Keratinocyte (primary cell): ENCODE data around the gene GPSM1. TPM values are rescaled to one million over a fixed set of nuclear protein-coding genes. Genes with fewer than 3 reads are reported as not detected.

ENCODE experiments used
- DNase-seq: peaks from one replicate; pipeline ENCODE4 v3.0.0-alpha.2; 2011; ENCODE audit warnings: low read depth, missing footprints, low spot score
- FAIRE-seq: peaks from 2 replicates; lab custom pipeline; 2011; peaks lifted over from hg19 to GRCh38; lab: Jason Lieb, UNC
- H2AFZ ChIP-seq: 2 replicates; pipeline ENCODE4 v1.6.0; 2012; ENCODE audit warnings: low read length, control low read depth, inconsistent platforms; ENCODE audit not compliant: control insufficient read depth
- H3K27ac ChIP-seq: 2 replicates; pipeline ENCODE4 v1.5.1; 2011; ENCODE audit warnings: low read length; ENCODE audit not compliant: control insufficient read depth, insufficient read depth
- H3K27me3 ChIP-seq: 3 replicates; pipeline ENCODE4 v1.6.0; 2011; ENCODE audit warnings: low read length; ENCODE audit not compliant: control insufficient read depth, insufficient read depth; ENCODE audit errors: extremely low read depth
- H3K36me3 ChIP-seq, 2 experiments: 2 replicates in 1 of 2; 3 replicates in 1 of 2; pipeline ENCODE4 v1.5.1; 2011; ENCODE audit warnings: low read length in 2 of 2, mild to moderate bottlenecking in 1 of 2; ENCODE audit not compliant: control insufficient read depth in 2 of 2, insufficient read depth in 2 of 2; ENCODE audit errors: extremely low read depth in 1 of 2
- H3K4me1 ChIP-seq: 3 replicates; pipeline ENCODE4 v1.5.1; 2011; ENCODE audit warnings: low read length; ENCODE audit not compliant: control insufficient read depth, insufficient read depth; ENCODE audit errors: extremely low read depth
- H3K4me2 ChIP-seq: 3 replicates; pipeline ENCODE4 v1.6.0; 2011; ENCODE audit warnings: low read depth, low read length; ENCODE audit not compliant: control insufficient read depth, insufficient read depth; ENCODE audit errors: extremely low read depth
- H3K4me3 ChIP-seq, 3 experiments: fragments of 200-600 bp in 1 of 3; sonication (generic) in 1 of 3; 2 replicates in 2 of 3; 3 replicates in 1 of 3; pipeline ENCODE4 v1.5.1; 2011 to 2016; ENCODE audit warnings: low read length in 3 of 3, mild to moderate bottlenecking in 3 of 3, control low read depth in 2 of 3, inconsistent platforms in 1 of 3, low read depth in 1 of 3, mixed read lengths in 1 of 3, mixed run types in 1 of 3, moderate library complexity in 1 of 3; ENCODE audit not compliant: control insufficient read depth in 2 of 3, insufficient read depth in 2 of 3; ENCODE audit errors: extremely low read depth in 1 of 3
- H3K79me2 ChIP-seq: 2 replicates; pipeline ENCODE4 v1.6.0; 2012; ENCODE audit warnings: low read length; ENCODE audit not compliant: control insufficient read depth, insufficient read depth
- H3K9ac ChIP-seq: 3 replicates; pipeline ENCODE4 v1.6.0; 2011; ENCODE audit warnings: low read length; ENCODE audit not compliant: control insufficient read depth, insufficient read depth; ENCODE audit errors: extremely low read depth
- H3K9me1 ChIP-seq: 3 replicates; pipeline ENCODE4 v1.6.0; 2011; ENCODE audit warnings: low read length; ENCODE audit not compliant: control insufficient read depth, insufficient read depth; ENCODE audit errors: extremely low read depth
- H3K9me3 ChIP-seq: 2 replicates; pipeline ENCODE4 v1.5.1; 2012; ENCODE audit warnings: low read depth, low read length; ENCODE audit not compliant: control insufficient read depth
- H4K20me1 ChIP-seq: 3 replicates; pipeline ENCODE4 v1.6.0; 2011; ENCODE audit warnings: low read length; ENCODE audit not compliant: control insufficient read depth, insufficient read depth; ENCODE audit errors: extremely low read depth
- EZH2 ChIP-seq: IDR thresholded peaks from one replicate; pipeline ENCODE4 v1.6.1; 2012; ENCODE audit warnings: inconsistent platforms, mild to moderate bottlenecking, low read length, moderate library complexity
- dilution Hi-C: fragments of 300-500 bp; cut with MboI; formaldehyde crosslinking; loops from one replicate; pipeline ENCODE4 v1.7.0; 2020; ENCODE audit warnings: low sequenced_read_pairs; ENCODE audit not compliant: extremely low pct_ligation_motif_present
- polyA plus RNA-seq, 5 experiments: library from polyadenylated mRNA; depleted of rRNA in 3 of 5; stranded (reverse) in 3 of 5; stranded (forward) in 1 of 5; unstranded in 1 of 5; fragments of >200 nt; gene quantifications; 1 replicate in 1 of 5; 2 replicates in 3 of 5; 3 replicates in 1 of 5; pipeline versions ENCODE4 v1.2.1 to v1.2.3, GENCODE V29; 2011 to 2012; ENCODE audit warnings: missing spikeins in 2 of 5, low read depth in 1 of 5, low replicate concordance in 1 of 5
- TF ChIP-seq, protein P1 (sequence below), 3 experiments: IDR thresholded peaks in 1 of 3; conservative IDR thresholded peaks in 1 of 3; optimal IDR thresholded peaks in 1 of 3; 2 replicates in 2 of 3; 3 replicates in 1 of 3; pipeline versions ENCODE3 to v1.5.1; 2011; ENCODE audit warnings: low read length in 3 of 3, mild to moderate bottlenecking in 3 of 3, moderate library complexity in 2 of 3, control low read depth in 1 of 3, inconsistent platforms in 1 of 3; ENCODE audit not compliant: insufficient read depth in 2 of 3; ENCODE audit errors: extremely low read depth in 1 of 3

Gene GPSM1
- polyA plus RNA-seq, 1 donor (not counting 4 experiments of a cell fraction or from before 2014, with no cell fraction given), result 2.5 TPM

- Histone ChIP-seq H3K27me3 (peaks cover 4% of the 10 kb centered on the region), H3K36me3 (no peaks in the 10 kb centered on the region), H3K27ac (no peak overlapping the region), H3K9me1 (no peaks in the 10 kb centered on the region), H3K79me2 (no peaks in the 10 kb centered on the region), H3K9ac (no peak overlapping the region), H3K4me2 (no peak overlapping the region), H3K9me3 (no peaks in the 10 kb centered on the region), H3K4me1 (peaks cover 23% of the 10 kb centered on the region), H2AFZ (no peak overlapping the region), H4K20me1 (no peaks in the 10 kb centered on the region), H3K4me3 (no peak overlapping the region)
- no peak for DNase-seq
- FAIRE-seq, result no peak
- TF ChIP-seq, protein P1, sequence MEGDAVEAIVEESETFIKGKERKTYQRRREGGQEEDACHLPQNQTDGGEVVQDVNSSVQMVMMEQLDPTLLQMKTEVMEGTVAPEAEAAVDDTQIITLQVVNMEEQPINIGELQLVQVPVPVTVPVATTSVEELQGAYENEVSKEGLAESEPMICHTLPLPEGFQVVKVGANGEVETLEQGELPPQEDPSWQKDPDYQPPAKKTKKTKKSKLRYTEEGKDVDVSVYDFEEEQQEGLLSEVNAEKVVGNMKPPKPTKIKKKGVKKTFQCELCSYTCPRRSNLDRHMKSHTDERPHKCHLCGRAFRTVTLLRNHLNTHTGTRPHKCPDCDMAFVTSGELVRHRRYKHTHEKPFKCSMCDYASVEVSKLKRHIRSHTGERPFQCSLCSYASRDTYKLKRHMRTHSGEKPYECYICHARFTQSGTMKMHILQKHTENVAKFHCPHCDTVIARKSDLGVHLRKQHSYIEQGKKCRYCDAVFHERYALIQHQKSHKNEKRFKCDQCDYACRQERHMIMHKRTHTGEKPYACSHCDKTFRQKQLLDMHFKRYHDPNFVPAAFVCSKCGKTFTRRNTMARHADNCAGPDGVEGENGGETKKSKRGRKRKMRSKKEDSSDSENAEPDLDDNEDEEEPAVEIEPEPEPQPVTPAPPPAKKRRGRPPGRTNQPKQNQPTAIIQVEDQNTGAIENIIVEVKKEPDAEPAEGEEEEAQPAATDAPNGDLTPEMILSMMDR (optimal IDR thresholded peaks at IDR 0.05 in 1 of 3, IDR thresholded peaks at IDR 0.05 in 1 of 3, conservative IDR thresholded peaks at IDR 0.05 in 1 of 3; ENCODE audit: extremely low read depth in 1 of 3, insufficient read depth in 2 of 3, low read length in 3 of 3), result no peak
- TF ChIP-seq EZH2, result no peak
- dilution Hi-C loops, result no loop called here
These were observed 16.5 kb downstream of the GPSM1 start for GRCh38 chr9:136343884-136344269.

DNA sequence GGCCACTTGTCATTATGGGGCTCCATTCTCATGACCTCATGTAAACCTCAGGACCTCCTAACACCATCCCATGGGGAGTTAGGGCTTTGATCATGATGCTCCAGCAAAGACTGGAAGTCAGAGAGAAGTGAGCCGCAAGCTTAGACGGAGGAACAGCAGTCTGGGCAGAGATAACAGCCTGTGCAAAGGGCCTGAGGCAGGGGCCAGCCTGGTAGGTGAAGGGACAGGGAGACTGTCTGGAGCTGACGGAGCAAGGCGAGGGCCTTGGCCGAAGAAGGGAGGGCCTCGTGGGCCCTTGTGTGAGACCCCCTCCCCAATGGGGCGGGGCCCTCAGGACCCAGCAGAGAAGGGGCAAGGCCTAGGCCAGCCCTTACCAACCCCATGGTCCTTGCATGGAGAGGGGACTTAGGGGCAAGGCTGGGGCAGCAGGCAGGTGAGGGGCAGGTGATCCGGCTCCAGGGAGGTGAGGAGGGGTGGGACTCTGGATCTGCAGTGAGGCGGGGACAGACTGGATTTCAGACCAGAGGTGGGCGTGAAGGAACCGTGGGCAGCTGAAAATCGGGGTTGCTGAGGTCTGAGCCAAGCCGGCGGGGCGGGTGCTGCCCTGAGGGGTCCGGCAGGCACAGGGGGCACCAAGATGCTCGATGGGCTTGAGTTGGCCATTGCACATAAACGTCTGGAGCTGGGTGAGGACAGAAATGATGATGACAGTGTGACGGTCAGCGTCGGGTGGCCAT is 17.4 kb downstream of the GPSM1 start:
- Histone ChIP-seq H4K20me1 (no peaks in the 10 kb centered on the region), H3K36me3 (no peaks in the 10 kb centered on the region), H3K79me2 (no peaks in the 10 kb centered on the region), H2AFZ (no peak overlapping the region), H3K4me3 (no peak overlapping the region), H3K4me1 (peaks cover 23% of the 10 kb centered on the region), H3K9me1 (no peaks in the 10 kb centered on the region), H3K27me3 (peaks cover 4% of the 10 kb centered on the region), H3K9me3 (no peaks in the 10 kb centered on the region), H3K27ac (no peak overlapping the region), H3K4me2 (no peak overlapping the region), H3K9ac (no peak overlapping the region)
- dilution Hi-C loops, result no loop called here
- DNase-seq, result no peak
- no peak for FAIRE-seq
- TF ChIP-seq, protein P1 (optimal IDR thresholded peaks at IDR 0.05 in 1 of 3, IDR thresholded peaks at IDR 0.05 in 1 of 3, conservative IDR thresholded peaks at IDR 0.05 in 1 of 3; ENCODE audit: extremely low read depth in 1 of 3, insufficient read depth in 2 of 3, low read length in 3 of 3), result no peak
- no peak for TF ChIP-seq EZH2
